OCI-LY3 (cell line): Measurements from ENCODE around the gene KCNIP1.

Source experiments
- H2AFZ ChIP-seq: fragments of 200-600, 300-600 bp; shearing (Covaris generic); 2 replicates; pipeline ENCODE4 v1.6.0; 2014; ENCODE audit warnings: antibody characterized with exemption, low read depth, low read length
- H3K27ac ChIP-seq: fragments of 200-600, 300-600 bp; sonication (generic); 2 replicates; pipeline ENCODE4 v1.5.1; 2014; ENCODE audit warnings: mild to moderate bottlenecking, low read length, moderate library complexity, mixed read lengths
- H3K27me3 ChIP-seq: fragments of 200-600, 300-600 bp; sonication (generic); 2 replicates; pipeline ENCODE4 v1.6.1; 2014; ENCODE audit warnings: low read depth, low read length, mixed read lengths
- H3K36me3 ChIP-seq: fragments of 200-600, 300-600 bp; sonication (generic); replicated peaks from 2 replicates; pipeline ENCODE3; 2014; ENCODE audit warnings: low read depth, low read length, mixed read lengths
- H3K4me1 ChIP-seq: fragments of 300-600, 200-600 bp; sonication (generic); 2 replicates; pipeline ENCODE4 v1.6.1; 2014; ENCODE audit warnings: low read length, mixed read lengths
- H3K4me2 ChIP-seq: fragments of 200-600, 300-600 bp; sonication (generic); 2 replicates; pipeline ENCODE4 v1.6.1; 2014; ENCODE audit warnings: low read length, mixed read lengths
- H3K4me3 ChIP-seq: fragments of 300-600, 200-600 bp; sonication (generic); 2 replicates; pipeline ENCODE4 v1.5.1; 2014; ENCODE audit warnings: antibody characterized with exemption, mild to moderate bottlenecking, low read length, moderate library complexity
- H3K79me2 ChIP-seq: fragments of 300-600, 200-600 bp; shearing (Covaris generic); 2 replicates; pipeline ENCODE4 v1.6.1; 2014; ENCODE audit warnings: mild to moderate bottlenecking, low read length, mixed read lengths
- H3K9ac ChIP-seq: fragments of 300-600, 200-600 bp; shearing (Covaris generic); 2 replicates; pipeline ENCODE4 v1.6.0; 2014; ENCODE audit warnings: mild to moderate bottlenecking, low read length, moderate library complexity
- H3K9me3 ChIP-seq: fragments of 200-600, 300-600 bp; shearing (Covaris generic); 2 replicates; pipeline ENCODE4 v1.6.1; 2014; ENCODE audit warnings: low read length, mixed read lengths; ENCODE audit not compliant: insufficient read depth
- H4K20me1 ChIP-seq: fragments of 200-600, 300-600 bp; sonication (generic); 2 replicates; pipeline ENCODE4 v1.6.1; 2016; ENCODE audit warnings: low read length, mixed read lengths; ENCODE audit not compliant: insufficient read depth
- CTCF ChIP-seq: fragments of 200-600, 300-600 bp; sonication (generic); IDR thresholded peaks from 2 replicates; pipeline ENCODE4 v1.5.1; 2014; ENCODE audit warnings: antibody characterized with exemption, low read length, low read depth
- EZH2phosphoT487 ChIP-seq: fragments of 200-600 bp; shearing (Covaris generic); IDR thresholded peaks from 2 replicates; pipeline ENCODE4 v1.6.1; 2018; ENCODE audit warnings: antibody characterized with exemption, mixed run types, low read depth

Gene KCNIP1

GRCh38 chr5:170591054-170591453 lies 87.2 kb downstream of the KCNIP1 start:
- H3K36me3 ChIP-seq, result no peaks in the 10 kb centered on the region
- no peaks in the 10 kb centered on the region for H3K9me3 ChIP-seq
- peaks cover 13% of the 10 kb centered on the region for H3K27me3 ChIP-seq
- TF ChIP-seq EZH2phosphoT487 (no peak), CTCF (no peak)
- no peak overlapping the region for H2AFZ ChIP-seq
- no peaks in the 10 kb centered on the region for H3K4me1 ChIP-seq
- H3K4me3 ChIP-seq, result no peak overlapping the region
- no peaks in the 10 kb centered on the region for H3K79me2 ChIP-seq
- H3K27ac ChIP-seq, result no peak overlapping the region
- no peak overlapping the region for H3K4me2 ChIP-seq
- no peaks in the 10 kb centered on the region for H4K20me1 ChIP-seq
- H3K9ac ChIP-seq, result no peak overlapping the region

- H4K20me1 ChIP-seq, result no peaks in the 10 kb centered on the region
- no peaks in the 10 kb centered on the region for H3K79me2 ChIP-seq
- peaks cover 34% of the 10 kb centered on the region for H3K4me1 ChIP-seq
- no peak overlapping the region for H2AFZ ChIP-seq
- peaks cover 23% of the 10 kb centered on the region for H3K27me3 ChIP-seq
- peak overlapping the region; percentile 42 for H3K4me2 ChIP-seq
- no peak overlapping the region for H3K4me3 ChIP-seq
- no peaks in the 10 kb centered on the region for H3K9me3 ChIP-seq
- H3K9ac ChIP-seq, result no peak overlapping the region
- H3K27ac ChIP-seq, result no peak overlapping the region
- TF ChIP-seq EZH2phosphoT487 (no peak), CTCF (no peak)
- H3K36me3 ChIP-seq, result no peaks in the 10 kb centered on the region
These were observed 92.7 kb downstream of the KCNIP1 start for GRCh38 chr5:170596482-170597044.

GRCh38 chr5:170597109-170597751 lies 93.4 kb downstream of the KCNIP1 start:
- Histone ChIP-seq H3K4me3 (no peak overlapping the region), H3K79me2 (no peaks in the 10 kb centered on the region), H3K9me3 (no peaks in the 10 kb centered on the region), H4K20me1 (no peaks in the 10 kb centered on the region), H3K27me3 (peaks cover 22% of the 10 kb centered on the region), H3K4me2 (peak overlapping the region; percentile 42), H3K9ac (no peak overlapping the region), H2AFZ (no peak overlapping the region), H3K4me1 (peaks cover 34% of the 10 kb centered on the region), H3K27ac (no peak overlapping the region), H3K36me3 (no peaks in the 10 kb centered on the region)
- TF ChIP-seq CTCF (no peak), EZH2phosphoT487 (no peak)

- Histone ChIP-seq H3K9me3 (no peaks in the 10 kb centered on the region), H3K27ac (no peak overlapping the region), H3K9ac (no peak overlapping the region), H4K20me1 (no peaks in the 10 kb centered on the region), H3K27me3 (peaks cover 18% of the 10 kb centered on the region), H2AFZ (no peak overlapping the region), H3K79me2 (no peaks in the 10 kb centered on the region), H3K4me3 (no peak overlapping the region), H3K4me2 (peak overlapping the region; percentile 29), H3K36me3 (no peaks in the 10 kb centered on the region), H3K4me1 (peaks cover 34% of the 10 kb centered on the region)
- TF ChIP-seq CTCF (no peak), EZH2phosphoT487 (no peak)
These were observed 94.1 kb downstream of the KCNIP1 start for GRCh38 chr5:170597872-170598271.
